PC-3 (cell line): ENCODE results near the gene CYP26C1. TPM values are rescaled to one million over a fixed set of nuclear protein-coding genes. Genes with fewer than 3 reads are reported as not detected.

Experiments used
- ATAC-seq: fragments of 200-7000 bp; cut with Tn5 transposase; 2 replicates; pipeline ENCODE4 v1.9.1; 2020; ENCODE audit warnings: mild to moderate bottlenecking, moderate library complexity
- BruUV-seq: library from RNA; stranded (reverse); fragments of 400-500 nt; replicated peaks from 2 replicates; lab custom pipeline; 2021; lab: Mats Ljungman, UMichigan
- CTCF ChIA-PET: fragments of 300-600 bp; sonication (Branson Sonifier 250); formaldehyde crosslinking; loops from one replicate; lab custom pipeline; 2022; ENCODE audit warnings: antibody characterized with exemption; lab: Charles Lee
- POLR2A ChIA-PET: fragments of 300-600 bp; sonication (Branson Sonifier 250); formaldehyde crosslinking; loops from one replicate; lab custom pipeline; 2022; ENCODE audit warnings: antibody characterized with exemption; ENCODE audit not compliant: unreplicated experiment; lab: Charles Lee
- DNase-seq: peaks from one replicate; pipeline ENCODE4 v3.0.0-alpha.2; 2015
- H2AFZ ChIP-seq: fragments of 300-600 bp; sonication (generic); 2 replicates; pipeline ENCODE4 v1.6.0; 2016; ENCODE audit warnings: antibody characterized with exemption, low read length
- H3F3A ChIP-seq: fragments of 300-600 bp; sonication (generic); one replicate; pipeline ENCODE4 v1.6.0; 2017; ENCODE audit warnings: antibody characterized with exemption, low read length, control low read depth, mild to moderate bottlenecking; ENCODE audit not compliant: unreplicated experiment
- H3K27ac ChIP-seq: fragments of 300-600 bp; sonication (generic); 2 replicates; pipeline ENCODE4 v1.5.1; 2016; ENCODE audit warnings: mild to moderate bottlenecking, low read length
- H3K27me3 ChIP-seq: fragments of 300-600 bp; sonication (generic); 2 replicates; pipeline ENCODE4 v1.6.1; 2016; ENCODE audit warnings: low read length, mixed read lengths
- H3K36me3 ChIP-seq: fragments of 300-600 bp; sonication (generic); 2 replicates; pipeline ENCODE4 v1.6.1; 2016; ENCODE audit warnings: low read depth, mixed run types, low read length, mixed read lengths
- H3K4me1 ChIP-seq: fragments of 300-600 bp; sonication (generic); 2 replicates; pipeline ENCODE4 v1.5.1; 2016; ENCODE audit warnings: low read length; ENCODE audit not compliant: insufficient read depth
- H3K4me2 ChIP-seq: fragments of 300-600 bp; sonication (generic); 2 replicates; pipeline ENCODE4 v1.6.0; 2016; ENCODE audit warnings: low read length
- H3K4me3 ChIP-seq: fragments of 300-600 bp; sonication (generic); 2 replicates; pipeline ENCODE4 v1.5.1; 2016; ENCODE audit warnings: mild to moderate bottlenecking, low read length, mixed read lengths
- H3K79me2 ChIP-seq: fragments of 300-600 bp; sonication (generic); 2 replicates; pipeline ENCODE4 v1.6.1; 2017; ENCODE audit warnings: low read length, mixed read lengths
- H3K9ac ChIP-seq: fragments of 300-600 bp; sonication (generic); 2 replicates; pipeline ENCODE4 v1.6.0; 2016; ENCODE audit warnings: mild to moderate bottlenecking, low read length
- H3K9me2 ChIP-seq: fragments of 300-600 bp; sonication (generic); replicated peaks from 2 replicates; pipeline ENCODE4 v1.6.1; 2016; ENCODE audit warnings: mixed run types, low read length, mixed read lengths
- H3K9me3 ChIP-seq: fragments of 300-600 bp; sonication (generic); 2 replicates; pipeline ENCODE4 v1.6.1; 2016; ENCODE audit warnings: low read length, mixed read lengths
- H4K20me1 ChIP-seq: fragments of 300-600 bp; sonication (generic); 2 replicates; pipeline ENCODE4 v1.6.1; 2016; ENCODE audit warnings: low read length, mixed read lengths
- EZH2 ChIP-seq: fragments of 300-600 bp; sonication (generic); IDR thresholded peaks from one replicate; pipeline ENCODE4 v1.6.1; 2017; ENCODE audit warnings: antibody characterized with exemption, mild to moderate bottlenecking, low read length; ENCODE audit not compliant: unreplicated experiment
- EZH2phosphoT487 ChIP-seq: fragments of 300-600 bp; sonication (generic); IDR thresholded peaks from 2 replicates; pipeline ENCODE4 v1.6.1; 2018; ENCODE audit warnings: mild to moderate bottlenecking, antibody characterized with exemption, low read length, borderline replicate concordance
- intact Hi-C: fragments of 100-400 bp; cut with micrococcal nuclease; formaldehyde crosslinking; loops from 2 replicates; pipeline ENCODE4 v1.9.0; 2023
- total RNA-seq: library from RNA; depleted of rRNA; stranded (reverse); fragments of >200 nt; gene quantifications from 2 replicates; pipeline ENCODE4 v1.2.3, GENCODE V29; 2014
- TF ChIP-seq, protein P1 (sequence below): fragments of 300-600 bp; sonication (generic); conservative IDR thresholded peaks from 2 replicates; pipeline ENCODE4 v1.5.1; 2017; ENCODE audit warnings: antibody characterized with exemption, low read depth, mild to moderate bottlenecking, low read length

CYP26C1 gene
- total RNA-seq, 1 experiment from 2014 or later, result not detected

- Histone ChIP-seq H3K79me2 (no peaks in the 10 kb centered on the region), H3K27me3 (no peaks in the 10 kb centered on the region), H3K36me3 (no peaks in the 10 kb centered on the region), H3K4me1 (peaks cover 8% of the 10 kb centered on the region; the same call in 1 of the 2 replicates), H3K4me3 (no peak overlapping the region), H3K9me2 (no peaks in the 10 kb centered on the region), H3K9ac (no peak overlapping the region), H3K9me3 (no peaks in the 10 kb centered on the region), H2AFZ (no peak overlapping the region), H3K4me2 (no peak overlapping the region), H4K20me1 (no peaks in the 10 kb centered on the region), H3F3A (no peaks in the 10 kb centered on the region), H3K27ac (no peak overlapping the region)
- TF ChIP-seq EZH2phosphoT487 (no peak), EZH2 (no peak)
- TF ChIP-seq, protein P1, sequence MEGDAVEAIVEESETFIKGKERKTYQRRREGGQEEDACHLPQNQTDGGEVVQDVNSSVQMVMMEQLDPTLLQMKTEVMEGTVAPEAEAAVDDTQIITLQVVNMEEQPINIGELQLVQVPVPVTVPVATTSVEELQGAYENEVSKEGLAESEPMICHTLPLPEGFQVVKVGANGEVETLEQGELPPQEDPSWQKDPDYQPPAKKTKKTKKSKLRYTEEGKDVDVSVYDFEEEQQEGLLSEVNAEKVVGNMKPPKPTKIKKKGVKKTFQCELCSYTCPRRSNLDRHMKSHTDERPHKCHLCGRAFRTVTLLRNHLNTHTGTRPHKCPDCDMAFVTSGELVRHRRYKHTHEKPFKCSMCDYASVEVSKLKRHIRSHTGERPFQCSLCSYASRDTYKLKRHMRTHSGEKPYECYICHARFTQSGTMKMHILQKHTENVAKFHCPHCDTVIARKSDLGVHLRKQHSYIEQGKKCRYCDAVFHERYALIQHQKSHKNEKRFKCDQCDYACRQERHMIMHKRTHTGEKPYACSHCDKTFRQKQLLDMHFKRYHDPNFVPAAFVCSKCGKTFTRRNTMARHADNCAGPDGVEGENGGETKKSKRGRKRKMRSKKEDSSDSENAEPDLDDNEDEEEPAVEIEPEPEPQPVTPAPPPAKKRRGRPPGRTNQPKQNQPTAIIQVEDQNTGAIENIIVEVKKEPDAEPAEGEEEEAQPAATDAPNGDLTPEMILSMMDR, result no peak
- no TSS peak for BruUV-seq
- DNase-seq, result no peak
- POLR2A ChIA-PET, result no interaction called here
- intact Hi-C loops, result no loop called here
- ATAC-seq, result no peak
- CTCF ChIA-PET, result no interaction called here
These were observed 43.4 kb downstream of the CYP26C1 start for GRCh38 chr10:93103953-93104352.

- Histone ChIP-seq H3K4me1 (no peaks in the 10 kb centered on the region), H3K27ac (no peak overlapping the region), H4K20me1 (no peaks in the 10 kb centered on the region), H3K36me3 (no peaks in the 10 kb centered on the region), H3K9me2 (no peaks in the 10 kb centered on the region), H3K4me3 (no peak overlapping the region), H3K4me2 (no peak overlapping the region), H3K27me3 (no peaks in the 10 kb centered on the region), H3K9me3 (no peaks in the 10 kb centered on the region), H3K79me2 (no peaks in the 10 kb centered on the region), H2AFZ (no peak overlapping the region), H3K9ac (no peak overlapping the region), H3F3A (no peaks in the 10 kb centered on the region)
- BruUV-seq, result no TSS peak
- POLR2A ChIA-PET, result no interaction called here
- no peak for ATAC-seq
- DNase-seq, result no peak
- CTCF ChIA-PET, result no interaction called here
- intact Hi-C loops, result no loop called here
- TF ChIP-seq EZH2phosphoT487, result no peak
- TF ChIP-seq EZH2, result no peak
- TF ChIP-seq, protein P1, result no peak
These were observed 46.1 kb downstream of the CYP26C1 start for GRCh38 chr10:93106631-93107072.

- Histone ChIP-seq H3K9me2 (no peaks in the 10 kb centered on the region), H2AFZ (no peak overlapping the region), H4K20me1 (no peaks in the 10 kb centered on the region), H3K4me2 (no peak overlapping the region), H3K4me3 (no peak overlapping the region), H3K27ac (no peak overlapping the region), H3F3A (no peaks in the 10 kb centered on the region), H3K79me2 (no peaks in the 10 kb centered on the region), H3K27me3 (no peaks in the 10 kb centered on the region), H3K4me1 (no peaks in the 10 kb centered on the region), H3K9me3 (no peaks in the 10 kb centered on the region), H3K36me3 (no peaks in the 10 kb centered on the region), H3K9ac (no peak overlapping the region)
- ChIA-PET POLR2A (no interaction called here), CTCF (no interaction called here)
- no TSS peak for BruUV-seq
- TF ChIP-seq EZH2phosphoT487, result no peak
- intact Hi-C loops, result no loop called here
- DNase-seq (no peak), ATAC-seq (no peak)
These were observed 50.0 kb downstream of the CYP26C1 start for GRCh38 chr10:93110472-93111146.
